Tibial nerve (tissue), 4 donors: ENCODE measurements around the gene STX11.
"Not testable (repeated sequence)": the region's sequence is repeated elsewhere in the genome, so short reads cannot be mapped to it uniquely, and the experiment has no call there.

ENCODE experiments used
- CTCF ChIP-seq, 5 experiments: fragments of 200-600 bp in 3 of 5; fragments of 450-650 bp in 2 of 5; sonication (generic) in 3 of 5; IDR thresholded peaks; one replicate each; pipeline ENCODE4 v1.5.1; 2016 to 2019; ENCODE audit warnings: antibody characterized with exemption in 5 of 5, mild to moderate bottlenecking in 3 of 5, moderate library complexity in 2 of 5
- EP300 ChIP-seq, 2 donors: sonication (generic); formaldehyde crosslinking; IDR thresholded peaks; one replicate each; pipeline ENCODE4 v1.6.1; 2017; ENCODE audit warnings: antibody characterized with exemption in 2 of 2, mild to moderate bottlenecking in 1 of 2
- POLR2A ChIP-seq, 2 donors: fragments of 450-650 bp; IDR thresholded peaks; one replicate each; pipeline ENCODE4 v1.6.1; 2017; ENCODE audit warnings: antibody characterized with exemption in 2 of 2, mild to moderate bottlenecking in 2 of 2, moderate library complexity in 2 of 2

GRCh38 chr6:144184186-144184585, 33.9 kb downstream of the STX11 start:
- TF ChIP-seq CTCF, EP300, POLR2A (IDR thresholded peaks at IDR 0.05): not testable (repeated sequence)
